H1 (cell line): ENCODE results near the gene NOC4L. TPM values are rescaled to one million over a fixed set of nuclear protein-coding genes. Genes with fewer than 3 reads are reported as not detected.

Experiments used
- CTCF ChIA-PET: fragments of 300-600 bp; sonication (Branson Sonifier 250); formaldehyde crosslinking; loops from one replicate; lab custom pipeline; 2021; ENCODE audit not compliant: partially characterized antibody; lab: Charles Lee
- POLR2A ChIA-PET: fragments of 300-600 bp; sonication (Branson Sonifier 250); formaldehyde crosslinking; loops from one replicate; lab custom pipeline; 2021; ENCODE audit warnings: inconsistent platforms; ENCODE audit not compliant: partially characterized antibody; lab: Charles Lee
- DNase-seq, 2 experiments: peaks; one replicate each; pipeline versions ENCODE4 v3.0.0 to v3.0.0-alpha.2; 2010 to 2022; ENCODE audit warnings: low spot score in 2 of 2, low read depth in 1 of 2, mixed read lengths in 1 of 2
- FAIRE-seq: peaks from 2 replicates; lab custom pipeline; 2011; peaks lifted over from hg19 to GRCh38; lab: Jason Lieb, UNC
- H2AFZ ChIP-seq: 2 replicates; pipeline ENCODE4 v1.8.1; 2012; ENCODE audit warnings: low read length, inconsistent platforms
- H2AK5ac ChIP-seq: 2 replicates; pipeline ENCODE4 v1.6.1; 2013; ENCODE audit warnings: low read depth, low read length
- H2BK120ac ChIP-seq: replicated peaks from 2 replicates; pipeline ENCODE3; 2013; ENCODE audit warnings: low read depth, low read length, inconsistent platforms
- H2BK12ac ChIP-seq: 2 replicates; pipeline ENCODE4 v1.6.1; 2013; ENCODE audit warnings: low read depth, low read length
- H2BK15ac ChIP-seq: 2 replicates; pipeline ENCODE4 v1.6.1; 2013; ENCODE audit warnings: low read length
- H2BK20ac ChIP-seq: 2 replicates; pipeline ENCODE4 v1.6.1; 2013; ENCODE audit warnings: low read length
- H2BK5ac ChIP-seq: 2 replicates; pipeline ENCODE4 v1.6.1; 2013; ENCODE audit warnings: low read depth, low read length
- H3K14ac ChIP-seq: 2 replicates; pipeline ENCODE4 v1.6.1; 2013; ENCODE audit warnings: inconsistent platforms; ENCODE audit not compliant: insufficient read length
- H3K18ac ChIP-seq: 2 replicates; pipeline ENCODE4 v1.6.1; 2013; ENCODE audit warnings: low read length; ENCODE audit errors: extremely low read depth
- H3K23ac ChIP-seq: 2 replicates; pipeline ENCODE4 v1.6.1; 2013; ENCODE audit warnings: inconsistent platforms; ENCODE audit not compliant: insufficient read length
- H3K23me2 ChIP-seq: 2 replicates; pipeline ENCODE4 v1.6.1; 2013; ENCODE audit warnings: low read depth, low read length
- H3K27ac ChIP-seq: 2 replicates; pipeline ENCODE4 v1.6.1; 2011; ENCODE audit warnings: low read depth, low read length, inconsistent platforms
- H3K27me3 ChIP-seq, 4 experiments: replicated peaks in 1 of 4; 1 replicate in 1 of 4; 2 replicates in 3 of 4; pipeline versions ENCODE4 v1.6.1 to v1.8.1; 2011 to 2013; ENCODE audit warnings: low read length in 3 of 4, mild to moderate bottlenecking in 3 of 4, inconsistent platforms in 2 of 4, mixed read lengths in 2 of 4, moderate library complexity in 1 of 4; ENCODE audit not compliant: control insufficient read depth in 3 of 4, insufficient read depth in 3 of 4; ENCODE audit errors: extremely low read depth in 1 of 4
- H3K36me3 ChIP-seq, 4 experiments: 2 replicates each; pipeline versions ENCODE4 v1.6.1 to v1.8.1; 2011 to 2013; ENCODE audit warnings: mild to moderate bottlenecking in 4 of 4, low read length in 3 of 4, moderate library complexity in 2 of 4, control low read depth in 1 of 4, inconsistent platforms in 1 of 4; ENCODE audit not compliant: insufficient read depth in 4 of 4, control insufficient read depth in 2 of 4
- H3K4ac ChIP-seq: replicated peaks from 2 replicates; pipeline ENCODE3; 2013; ENCODE audit warnings: low read length, low read depth, mixed read lengths, inconsistent platforms; ENCODE audit not compliant: insufficient read length
- H3K4me1 ChIP-seq, 4 experiments: replicated peaks in 1 of 4; 1 replicate in 1 of 4; 2 replicates in 3 of 4; pipeline versions ENCODE4 v1.6.1 to v1.8.1; 2011 to 2013; ENCODE audit warnings: low read length in 3 of 4, inconsistent platforms in 2 of 4, mixed read lengths in 1 of 4; ENCODE audit not compliant: insufficient read depth in 4 of 4, control insufficient read depth in 3 of 4
- H3K4me2 ChIP-seq, 2 experiments: 2 replicates each; pipeline versions ENCODE4 v1.6.1 to v1.8.1; 2011 to 2013; ENCODE audit warnings: low read depth in 2 of 2, low read length in 2 of 2, control low read depth in 1 of 2, inconsistent platforms in 1 of 2, mild to moderate bottlenecking in 1 of 2; ENCODE audit not compliant: insufficient read depth in 1 of 2
- H3K4me3 ChIP-seq, 4 experiments: fragments of 200-600, 300-600 bp in 1 of 4; sonication (generic), shearing (Covaris generic), sonication (Bioruptor Twin) in 1 of 4; 2 replicates each; pipeline versions ENCODE4 v1.5.1 to v1.8.1; 2011 to 2016; ENCODE audit warnings: low read length in 4 of 4, low read depth in 3 of 4, control low read depth in 2 of 4, inconsistent platforms in 2 of 4, mild to moderate bottlenecking in 2 of 4, mixed read lengths in 1 of 4, moderate library complexity in 1 of 4; ENCODE audit not compliant: insufficient read depth in 2 of 4; ENCODE audit errors: extremely low read depth in 1 of 4
- H3K56ac ChIP-seq: replicated peaks from 2 replicates; pipeline ENCODE3; 2013; ENCODE audit warnings: low read depth, mild to moderate bottlenecking, mixed read lengths, low read length, inconsistent platforms; ENCODE audit not compliant: insufficient read length
- H3K79me1 ChIP-seq: 2 replicates; pipeline ENCODE4 v1.6.1; 2013; ENCODE audit warnings: low read depth, low read length, control low read depth
- H3K79me2 ChIP-seq, 2 experiments: 2 replicates each; pipeline versions ENCODE4 v1.6.1 to v1.8.1; 2012 to 2013; ENCODE audit warnings: low read length in 2 of 2, mild to moderate bottlenecking in 2 of 2, inconsistent platforms in 1 of 2; ENCODE audit not compliant: insufficient read depth in 2 of 2, control insufficient read depth in 1 of 2
- H3K9ac ChIP-seq, 4 experiments: replicated peaks in 1 of 4; 1 replicate in 1 of 4; 2 replicates in 3 of 4; pipeline versions ENCODE4 v1.6.1 to v1.8.1; 2011 to 2013; ENCODE audit warnings: low read depth in 3 of 4, low read length in 3 of 4, control low read depth in 2 of 4, mild to moderate bottlenecking in 2 of 4, moderate library complexity in 2 of 4, inconsistent platforms in 1 of 4; ENCODE audit errors: extremely low read depth in 1 of 4
- H3K9me3 ChIP-seq, 2 experiments: 2 replicates each; pipeline versions ENCODE4 v1.6.1 to v1.8.1; 2012 to 2013; ENCODE audit warnings: mild to moderate bottlenecking in 2 of 2, moderate library complexity in 2 of 2, control low read depth in 1 of 2, inconsistent platforms in 1 of 2, low read depth in 1 of 2, low read length in 1 of 2, mixed read lengths in 1 of 2; ENCODE audit not compliant: insufficient read depth in 2 of 2
- H4K20me1 ChIP-seq, 2 experiments: replicated peaks in 1 of 2; 2 replicates each; pipeline versions ENCODE3 to v1.8.1; 2011 to 2013; ENCODE audit warnings: inconsistent platforms in 2 of 2, low read length in 2 of 2, mild to moderate bottlenecking in 1 of 2; ENCODE audit not compliant: insufficient read depth in 2 of 2, control insufficient read depth in 1 of 2
- H4K5ac ChIP-seq: 2 replicates; pipeline ENCODE4 v1.6.1; 2013; ENCODE audit warnings: low read length, low read depth, mixed read lengths, inconsistent platforms; ENCODE audit not compliant: insufficient read length
- H4K8ac ChIP-seq: 2 replicates; pipeline ENCODE4 v1.8.0; 2013; ENCODE audit warnings: mild to moderate bottlenecking, moderate library complexity, low read length, inconsistent platforms; ENCODE audit not compliant: insufficient read depth; ENCODE audit errors: extremely low read depth
- H4K91ac ChIP-seq: replicated peaks from 2 replicates; pipeline ENCODE3; 2013; ENCODE audit warnings: low read length, mixed read lengths, inconsistent platforms; ENCODE audit not compliant: insufficient read length
- CHD1 ChIP-seq: IDR thresholded peaks from 2 replicates; pipeline ENCODE4 v1.6.1; 2012; ENCODE audit warnings: low read depth, low read length, improper control_type of control experiment
- PHF8 ChIP-seq: fragments of 200-600 bp; sonication (generic); conservative IDR thresholded peaks from 2 replicates; pipeline ENCODE4 v1.7.1; 2012; ENCODE audit warnings: low read depth, mild to moderate bottlenecking, inconsistent platforms, low read length, moderate library complexity
- TAF7 ChIP-seq: optimal IDR thresholded peaks from 2 replicates; pipeline ENCODE3; 2011; ENCODE audit warnings: low read depth, mild to moderate bottlenecking, inconsistent platforms, low read length, moderate library complexity, borderline replicate concordance
- WGBS, 2 experiments: shearing (Covaris generic) in 1 of 2; methylation state at CpG; one replicate each; pipeline versions ENCODE4 v1.1.6 to v1.1.7; 2013 to 2015; ENCODE audit warnings: low lambda C conversion rate in 2 of 2, mixed read lengths in 2 of 2, inconsistent platforms in 1 of 2, low coverage in 1 of 2, missing lambda C conversion rate in 1 of 2; ENCODE audit not compliant: insufficient replicate concordance in 2 of 2, insufficient coverage in 1 of 2, insufficient read length in 1 of 2; ENCODE audit errors: extremely low coverage in 1 of 2, missing lambda C conversion rate in 1 of 2; 5-methylcytosine and 5-hydroxymethylcytosine counted together
- polyA plus RNA-seq, 7 experiments: library from polyadenylated mRNA; depleted of rRNA in 3 of 7; stranded (reverse) in 5 of 7; unstranded in 2 of 7; fragments of >200 nt in 5 of 7; fragments of 200-250 nt in 2 of 7; gene quantifications; 1 replicate in 5 of 7; 2 replicates in 1 of 7; 4 replicates in 1 of 7; pipeline versions ENCODE4 v1.2.1 to v1.2.3, GENCODE V29; 2011 to 2013; ENCODE audit warnings: missing spikeins in 2 of 7, mixed read lengths in 2 of 7
- total RNA-seq: library from RNA; stranded (reverse); fragmentation: NEBNext Ultra II Directional; extraction: Animal tissue kit (Norgen Biotek cat#: 25700); gene quantifications from 2 replicates; pipeline ENCODE4 v1.2.1, GENCODE V29; 2021
- TF ChIP-seq, protein P1 (sequence below): IDR thresholded peaks from 2 replicates; pipeline ENCODE4 v1.6.1; 2012; ENCODE audit warnings: low read length, inconsistent platforms

The NOC4L gene
- total and polyA plus RNA-seq, 2 of the 8 experiments (the other 6 are each of a cell fraction or from before 2014, with no cell fraction given), result 26.8 to 40.3 TPM

- POLR2A ChIA-PET, result interaction anchor here (0.6 to 1.6 kb wide), 6 partner anchors 8 to 257 kb away, joined by 3 to 5 read pairs (median 4); no protein-coding TSS in a partner anchor
Measured at GRCh38 chr12:132130690-132131089, 13.6 kb upstream of the NOC4L start.

More at GRCh38 chr12:132130690-132131089, 13.6 kb upstream of the NOC4L start:
- Histone ChIP-seq H3K4me3 (no peak overlapping the region), H2BK5ac (no peak overlapping the region), H2BK20ac (no peak overlapping the region), H2AFZ (no peak overlapping the region), H4K20me1 (no peaks in the 10 kb centered on the region), H3K18ac (no peak overlapping the region), H3K14ac (no peak overlapping the region), H4K8ac (no peak overlapping the region), H3K79me2 (no peaks in the 10 kb centered on the region), H2BK12ac (no peak overlapping the region), H2BK120ac (no peak overlapping the region), H2BK15ac (no peak overlapping the region), H4K5ac (no peak overlapping the region), H3K9ac (no peak overlapping the region), H3K36me3 (peaks cover 0 to 30% (median 15%) of the 10 kb centered on the region in 4 experiments; a peak in 6 of 8 replicates), H3K4ac (no peak overlapping the region), H3K23me2 (no peaks in the 10 kb centered on the region), H3K79me1 (no peaks in the 10 kb centered on the region), H3K56ac (no peak overlapping the region), H3K23ac (no peak overlapping the region), H3K4me1 (no peaks in the 10 kb centered on the region), H4K91ac (no peak overlapping the region), H3K4me2 (no peak overlapping the region), H3K27ac (no peak overlapping the region), H3K9me3 (peaks cover 10 to 29% of the 10 kb centered on the region in 2 experiments), H3K27me3 (no peaks in the 10 kb centered on the region; a peak in 2 of 7 replicates), H2AK5ac (no peak overlapping the region)
- WGBS, 2 experiments, result 94% methylated on average over 14 of the region's 14 CpGs; no CpG with 5 or more reads in 1 of the 2 experiments
- no peak for TF ChIP-seq TAF7
- no peak for TF ChIP-seq PHF8
- TF ChIP-seq CHD1, result no peak
- TF ChIP-seq, protein P1, sequence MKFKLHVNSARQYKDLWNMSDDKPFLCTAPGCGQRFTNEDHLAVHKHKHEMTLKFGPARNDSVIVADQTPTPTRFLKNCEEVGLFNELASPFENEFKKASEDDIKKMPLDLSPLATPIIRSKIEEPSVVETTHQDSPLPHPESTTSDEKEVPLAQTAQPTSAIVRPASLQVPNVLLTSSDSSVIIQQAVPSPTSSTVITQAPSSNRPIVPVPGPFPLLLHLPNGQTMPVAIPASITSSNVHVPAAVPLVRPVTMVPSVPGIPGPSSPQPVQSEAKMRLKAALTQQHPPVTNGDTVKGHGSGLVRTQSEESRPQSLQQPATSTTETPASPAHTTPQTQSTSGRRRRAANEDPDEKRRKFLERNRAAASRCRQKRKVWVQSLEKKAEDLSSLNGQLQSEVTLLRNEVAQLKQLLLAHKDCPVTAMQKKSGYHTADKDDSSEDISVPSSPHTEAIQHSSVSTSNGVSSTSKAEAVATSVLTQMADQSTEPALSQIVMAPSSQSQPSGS, result no peak
- DNase-seq (no peak), FAIRE-seq (no peak)
- CTCF ChIA-PET, result no interaction called here
